A549 (cell line): ENCODE results near the gene FAM118B. TPM values are rescaled to one million over a fixed set of nuclear protein-coding genes. Genes with fewer than 3 reads are reported as not detected.

Experiments
- ATAC-seq, 2 experiments: fragments of 200-7000 bp in 1 of 2; fragments of >200 bp in 1 of 2; cut with Nextera tagmentation in 1 of 2; cut with Tn5 transposase in 1 of 2; 3 replicates each; pipeline versions ENCODE4 v1.8.0 to v1.9.1; 2018 to 2020; ENCODE audit warnings: mild to moderate bottlenecking in 1 of 2, moderate library complexity in 1 of 2
- CTCF ChIA-PET: fragments of 300-600 bp; sonication (Branson Sonifier 250); formaldehyde crosslinking; extraction: SDS; loops from one replicate; lab custom pipeline; 2021; ENCODE audit warnings: antibody characterized with exemption, inconsistent platforms; lab: Yijun Ruan, JAX
- POLR2A ChIA-PET: fragments of 350-600 bp; formaldehyde crosslinking; extraction: SDS; loops from one replicate; lab custom pipeline; 2021; ENCODE audit warnings: antibody characterized with exemption, inconsistent platforms; lab: Yijun Ruan, JAX
- DNase-seq, 2 experiments: peaks; one replicate each; pipeline versions ENCODE4 v3.0.0 to v3.0.0-alpha.2; 2011 to 2016; ENCODE audit warnings: low read depth in 1 of 2, low spot score in 1 of 2
- FAIRE-seq: peaks from 2 replicates; lab custom pipeline; 2011; peaks lifted over from hg19 to GRCh38; lab: Jason Lieb, UNC
- H3K27ac ChIP-seq, 2 experiments: fragments of >200 bp; sonication (Bioruptor Twin); formaldehyde crosslinking; 3 replicates each; pipeline ENCODE4 v1.5.1; 2016 to 2017
- H3K4me1 ChIP-seq: fragments of >200 bp; sonication (Bioruptor Twin); formaldehyde crosslinking; 3 replicates; pipeline ENCODE4 v1.6.1; 2016
- H3K4me2 ChIP-seq: fragments of >200 bp; sonication (Bioruptor Twin); formaldehyde crosslinking; 3 replicates; pipeline ENCODE4 v1.6.1; 2016
- H3K4me3 ChIP-seq: fragments of >200 bp; sonication (Bioruptor Twin); formaldehyde crosslinking; 3 replicates; pipeline ENCODE4 v1.5.1; 2016
- H3K9me3 ChIP-seq: fragments of >200 bp; sonication (Bioruptor Twin); formaldehyde crosslinking; 3 replicates; pipeline ENCODE4 v1.6.1; 2016
- CBX8 ChIP-seq: fragments of 200-600 bp; sonication (generic); IDR thresholded peaks from 2 replicates; pipeline ENCODE4 v1.6.1; 2016
- CHD4 ChIP-seq: fragments of 200-600 bp; sonication (generic); IDR thresholded peaks from 2 replicates; pipeline ENCODE4 v1.6.1; 2016; ENCODE audit warnings: antibody characterized with exemption, mild to moderate bottlenecking, borderline replicate concordance
- CTCF ChIP-seq: fragments of >200 bp; sonication (Bioruptor Twin); formaldehyde crosslinking; IDR thresholded peaks from 3 replicates; pipeline ENCODE4 v1.5.1; 2016
- EHMT2 ChIP-seq: fragments of 200-600 bp; sonication (generic); IDR thresholded peaks from 2 replicates; pipeline ENCODE4 v1.6.1; 2016; ENCODE audit warnings: antibody characterized with exemption, low read depth, mild to moderate bottlenecking, moderate library complexity
- ELK1 ChIP-seq: fragments of 150-350 bp; IDR thresholded peaks from 2 replicates; pipeline ENCODE4 v1.6.1; 2014; ENCODE audit warnings: low read depth, mild to moderate bottlenecking, low read length
- EP300 ChIP-seq, 2 experiments: fragments of >200 bp; sonication (Bioruptor Twin); formaldehyde crosslinking; IDR thresholded peaks; 2 replicates in 1 of 2; 3 replicates in 1 of 2; pipeline ENCODE4 v1.6.1; 2016 to 2017
- HDAC2 ChIP-seq: fragments of 200-600 bp; sonication (generic); IDR thresholded peaks from 2 replicates; pipeline ENCODE4 v1.6.1; 2016
- HEYL ChIP-seq: fragments of 250-450 bp; sonication (Bioruptor Pico); IDR thresholded peaks from 2 replicates; pipeline ENCODE4 v1.8.0; 2021; ENCODE audit warnings: mild to moderate bottlenecking, moderate library complexity
- HOXA7 ChIP-seq: fragments of 250-450 bp; sonication (Bioruptor Pico); IDR thresholded peaks from 2 replicates; pipeline ENCODE4 v1.5.0; 2020; ENCODE audit warnings: mild to moderate bottlenecking, moderate library complexity
- HOXB13 ChIP-seq: fragments of 250-450 bp; sonication (Bioruptor Pico); IDR thresholded peaks from 2 replicates; pipeline ENCODE4 v1.5.0; 2020; ENCODE audit warnings: low read depth, mild to moderate bottlenecking, moderate library complexity
- KDM5A ChIP-seq: fragments of 200-600 bp; sonication (generic); IDR thresholded peaks from 2 replicates; pipeline ENCODE4 v1.6.1; 2016; ENCODE audit warnings: antibody characterized with exemption, mild to moderate bottlenecking
- MAFK ChIP-seq: fragments of 450-650 bp; IDR thresholded peaks from 2 replicates; pipeline ENCODE4 v1.6.1; 2014; ENCODE audit not compliant: partially characterized antibody
- MAZ ChIP-seq: fragments of 150-350 bp; IDR thresholded peaks from 2 replicates; pipeline ENCODE4 v1.6.1; 2014; ENCODE audit warnings: antibody characterized with exemption, low read depth, low read length, borderline replicate concordance
- NR3C1 ChIP-seq: fragments of >200 bp; sonication (Bioruptor Twin); formaldehyde crosslinking; IDR thresholded peaks from 3 replicates; pipeline ENCODE4 v1.6.1; 2017
- POLR2A ChIP-seq: IDR thresholded peaks from 2 replicates; pipeline ENCODE4 v1.6.1; 2012; ENCODE audit warnings: mild to moderate bottlenecking, low read length
- RAD21 ChIP-seq, 2 experiments: fragments of >200 bp in 1 of 2; sonication (Bioruptor Twin) in 1 of 2; formaldehyde crosslinking in 1 of 2; IDR thresholded peaks in 1 of 2; conservative IDR thresholded peaks in 1 of 2; 2 replicates in 1 of 2; 3 replicates in 1 of 2; pipeline ENCODE4 v1.6.1; 2012 to 2018; ENCODE audit warnings: inconsistent platforms in 1 of 2
- RNF2 ChIP-seq: fragments of 200-600 bp; sonication (generic); IDR thresholded peaks from 2 replicates; pipeline ENCODE4 v1.6.1; 2016; ENCODE audit warnings: low read depth, mild to moderate bottlenecking, antibody characterized with exemption, moderate library complexity, borderline replicate concordance
- SMC3 ChIP-seq: fragments of >200 bp; sonication (Bioruptor Twin); formaldehyde crosslinking; IDR thresholded peaks from 3 replicates; pipeline ENCODE4 v1.6.1; 2018; ENCODE audit warnings: inconsistent platforms
- ZC3H11A ChIP-seq: fragments of 450-650 bp; IDR thresholded peaks from 2 replicates; pipeline ENCODE4 v1.6.1; 2014; ENCODE audit warnings: antibody characterized with exemption, mild to moderate bottlenecking
- ZNF302 ChIP-seq: fragments of 250-450 bp; sonication (Bioruptor Pico); IDR thresholded peaks from 2 replicates; pipeline ENCODE4 v1.9.0; 2021; ENCODE audit warnings: inconsistent platforms, mild to moderate bottlenecking, moderate library complexity
- ZSCAN20 ChIP-seq: fragments of 250-450 bp; sonication (Bioruptor Pico); IDR thresholded peaks from 2 replicates; pipeline ENCODE4 v1.8.0; 2022; ENCODE audit warnings: mild to moderate bottlenecking, moderate library complexity
- WGBS: methylation state at CpG from one replicate; pipeline ENCODE4 v1.1.6; 2017; ENCODE audit errors: missing lambda C conversion rate; 5-methylcytosine and 5-hydroxymethylcytosine counted together
- polyA plus RNA-seq, 4 experiments: library from polyadenylated mRNA; depleted of rRNA in 3 of 4; stranded (reverse); fragments of >200 nt; fragmentation: RNase III in 1 of 4; extraction: RNeasy Plus Mini Kit Qiagen cat#74134 plus additional on column Dnase treatment in 1 of 4; gene quantifications; 2 replicates in 3 of 4; 3 replicates in 1 of 4; pipeline ENCODE4 v1.2.3, GENCODE V29; 2011 to 2017

Gene FAM118B
- polyA plus RNA-seq, 2 of the 4 experiments (the other 2 are of a cell fraction): 14.9 to 23.9 TPM

- no peaks in the 10 kb centered on the region for H3K9me3 ChIP-seq
- POLR2A ChIA-PET: no interaction called here
- 63% methylated on average over 9 of the region's 9 CpGs for WGBS
- no peaks in the 10 kb centered on the region for H3K4me1 ChIP-seq
- FAIRE-seq (no peak), DNase-seq (no peak), ATAC-seq (no peak)
- H3K4me3 ChIP-seq: no peak overlapping the region
- no peak overlapping the region for H3K27ac ChIP-seq
- TF ChIP-seq ZC3H11A (no peak), EP300 (IDR thresholded peaks at IDR 0.05) (no peak), RAD21 (conservative IDR thresholded peaks at IDR 0.05 in 1 of 2, IDR thresholded peaks at IDR 0.05 in 1 of 2) (no peak)
- no peak overlapping the region for H3K4me2 ChIP-seq
- CTCF ChIA-PET: no interaction called here
These were observed 46.3 kb upstream of the FAM118B start for GRCh38 chr11:126165311-126165720.

- Histone ChIP-seq H3K9me3 (no peaks in the 10 kb centered on the region), H3K4me3 (no peak overlapping the region), H3K4me1 (no peaks in the 10 kb centered on the region), H3K27ac (no peak overlapping the region), H3K4me2 (no peak overlapping the region)
- POLR2A ChIA-PET: no interaction called here
- DNase-seq (no peak), ATAC-seq (no peak), FAIRE-seq (no peak)
- TF ChIP-seq SMC3 (no peak), RAD21 (conservative IDR thresholded peaks at IDR 0.05 in 1 of 2, IDR thresholded peaks at IDR 0.05 in 1 of 2) (no peak), ZC3H11A (no peak), EHMT2 (no peak), POLR2A (no peak), CTCF (no peak), CHD4 (no peak), NR3C1 (no peak), ZSCAN20 (CRISPR knock-in tag) (no peak), RNF2 (no peak), KDM5A (no peak), CBX8 (no peak)
- WGBS: 89% methylated on average over 10 of the region's 10 CpGs
- CTCF ChIA-PET: no interaction called here
These were observed 45.8 kb upstream of the FAM118B start for GRCh38 chr11:126165757-126166156.

- no peak overlapping the region for H3K27ac ChIP-seq
- ATAC-seq (no peak), DNase-seq (no peak), FAIRE-seq (no peak)
- CTCF ChIA-PET: interaction anchor here (1.0 kb wide), 1 partner anchor 11 kb away, joined by 4 read pairs; no protein-coding TSS in a partner anchor
- WGBS: 85% methylated on average over 3 of the region's 3 CpGs
- no peak overlapping the region for H3K4me2 ChIP-seq
- H3K4me3 ChIP-seq: no peak overlapping the region
- POLR2A ChIA-PET: no interaction called here
- no peaks in the 10 kb centered on the region for H3K4me1 ChIP-seq
- H3K9me3 ChIP-seq: no peaks in the 10 kb centered on the region
- TF ChIP-seq ZNF302 (CRISPR knock-in tag): no peak
- TF ChIP-seq HDAC2: no peak
- TF ChIP-seq ELK1: no peak
- no peak for TF ChIP-seq HOXA7 (CRISPR knock-in tag)
- TF ChIP-seq MAZ: no peak
- TF ChIP-seq SMC3: no peak
- TF ChIP-seq HOXB13 (CRISPR knock-in tag): no peak
- no peak for TF ChIP-seq NR3C1
- TF ChIP-seq, all 56 proteins: peak for 0
These were observed 45.2 kb upstream of the FAM118B start for GRCh38 chr11:126166413-126166812.

- POLR2A ChIA-PET: no interaction called here
- WGBS: 5% methylated on average over 2 of the region's 2 CpGs
- Histone ChIP-seq H3K9me3 (no peaks in the 10 kb centered on the region), H3K27ac (no peak overlapping the region), H3K4me3 (no peak overlapping the region), H3K4me2 (no peak overlapping the region), H3K4me1 (no peaks in the 10 kb centered on the region)
- DNase-seq (no peak), FAIRE-seq (no peak), ATAC-seq (no peak)
- TF ChIP-seq MAFK (no peak), HEYL (CRISPR knock-in tag) (no peak)
- CTCF ChIA-PET: no interaction called here
These were observed 44.1 kb upstream of the FAM118B start for GRCh38 chr11:126167488-126167887.
